Keratinocyte (primary cell): ENCODE measurements around the gene DDX41. TPM values are rescaled to one million over a fixed set of nuclear protein-coding genes. Genes with fewer than 3 reads are reported as not detected.

Experiments
- DNase-seq: peaks from one replicate; pipeline ENCODE4 v3.0.0-alpha.2; 2011; ENCODE audit warnings: low read depth, missing footprints, low spot score
- FAIRE-seq: peaks from 2 replicates; lab custom pipeline; 2011; peaks lifted over from hg19 to GRCh38; lab: Jason Lieb, UNC
- H2AFZ ChIP-seq: 2 replicates; pipeline ENCODE4 v1.6.0; 2012; ENCODE audit warnings: low read length, control low read depth, inconsistent platforms; ENCODE audit not compliant: control insufficient read depth
- H3K27ac ChIP-seq: 2 replicates; pipeline ENCODE4 v1.5.1; 2011; ENCODE audit warnings: low read length; ENCODE audit not compliant: control insufficient read depth, insufficient read depth
- H3K27me3 ChIP-seq: 3 replicates; pipeline ENCODE4 v1.6.0; 2011; ENCODE audit warnings: low read length; ENCODE audit not compliant: control insufficient read depth, insufficient read depth; ENCODE audit errors: extremely low read depth
- H3K36me3 ChIP-seq, 2 experiments: 2 replicates in 1 of 2; 3 replicates in 1 of 2; pipeline ENCODE4 v1.5.1; 2011; ENCODE audit warnings: low read length in 2 of 2, mild to moderate bottlenecking in 1 of 2; ENCODE audit not compliant: control insufficient read depth in 2 of 2, insufficient read depth in 2 of 2; ENCODE audit errors: extremely low read depth in 1 of 2
- H3K4me1 ChIP-seq: 3 replicates; pipeline ENCODE4 v1.5.1; 2011; ENCODE audit warnings: low read length; ENCODE audit not compliant: control insufficient read depth, insufficient read depth; ENCODE audit errors: extremely low read depth
- H3K4me2 ChIP-seq: 3 replicates; pipeline ENCODE4 v1.6.0; 2011; ENCODE audit warnings: low read depth, low read length; ENCODE audit not compliant: control insufficient read depth, insufficient read depth; ENCODE audit errors: extremely low read depth
- H3K4me3 ChIP-seq, 3 experiments: fragments of 200-600 bp in 1 of 3; sonication (generic) in 1 of 3; 2 replicates in 2 of 3; 3 replicates in 1 of 3; pipeline ENCODE4 v1.5.1; 2011 to 2016; ENCODE audit warnings: low read length in 3 of 3, mild to moderate bottlenecking in 3 of 3, control low read depth in 2 of 3, inconsistent platforms in 1 of 3, low read depth in 1 of 3, mixed read lengths in 1 of 3, mixed run types in 1 of 3, moderate library complexity in 1 of 3; ENCODE audit not compliant: control insufficient read depth in 2 of 3, insufficient read depth in 2 of 3; ENCODE audit errors: extremely low read depth in 1 of 3
- H3K79me2 ChIP-seq: 2 replicates; pipeline ENCODE4 v1.6.0; 2012; ENCODE audit warnings: low read length; ENCODE audit not compliant: control insufficient read depth, insufficient read depth
- H3K9ac ChIP-seq: 3 replicates; pipeline ENCODE4 v1.6.0; 2011; ENCODE audit warnings: low read length; ENCODE audit not compliant: control insufficient read depth, insufficient read depth; ENCODE audit errors: extremely low read depth
- H3K9me1 ChIP-seq: 3 replicates; pipeline ENCODE4 v1.6.0; 2011; ENCODE audit warnings: low read length; ENCODE audit not compliant: control insufficient read depth, insufficient read depth; ENCODE audit errors: extremely low read depth
- H3K9me3 ChIP-seq: 2 replicates; pipeline ENCODE4 v1.5.1; 2012; ENCODE audit warnings: low read depth, low read length; ENCODE audit not compliant: control insufficient read depth
- H4K20me1 ChIP-seq: 3 replicates; pipeline ENCODE4 v1.6.0; 2011; ENCODE audit warnings: low read length; ENCODE audit not compliant: control insufficient read depth, insufficient read depth; ENCODE audit errors: extremely low read depth
- EZH2 ChIP-seq: IDR thresholded peaks from one replicate; pipeline ENCODE4 v1.6.1; 2012; ENCODE audit warnings: inconsistent platforms, mild to moderate bottlenecking, low read length, moderate library complexity
- dilution Hi-C: fragments of 300-500 bp; cut with MboI; formaldehyde crosslinking; loops from one replicate; pipeline ENCODE4 v1.7.0; 2020; ENCODE audit warnings: low sequenced_read_pairs; ENCODE audit not compliant: extremely low pct_ligation_motif_present
- polyA plus RNA-seq, 5 experiments: library from polyadenylated mRNA; depleted of rRNA in 3 of 5; stranded (reverse) in 3 of 5; stranded (forward) in 1 of 5; unstranded in 1 of 5; fragments of >200 nt; gene quantifications; 1 replicate in 1 of 5; 2 replicates in 3 of 5; 3 replicates in 1 of 5; pipeline versions ENCODE4 v1.2.1 to v1.2.3, GENCODE V29; 2011 to 2012; ENCODE audit warnings: missing spikeins in 2 of 5, low read depth in 1 of 5, low replicate concordance in 1 of 5
- TF ChIP-seq, protein P1 (sequence below), 3 experiments: IDR thresholded peaks in 1 of 3; conservative IDR thresholded peaks in 1 of 3; optimal IDR thresholded peaks in 1 of 3; 2 replicates in 2 of 3; 3 replicates in 1 of 3; pipeline versions ENCODE3 to v1.5.1; 2011; ENCODE audit warnings: low read length in 3 of 3, mild to moderate bottlenecking in 3 of 3, moderate library complexity in 2 of 3, control low read depth in 1 of 3, inconsistent platforms in 1 of 3; ENCODE audit not compliant: insufficient read depth in 2 of 3; ENCODE audit errors: extremely low read depth in 1 of 3

DDX41 gene
- polyA plus RNA-seq, 1 donor (not counting 4 experiments of a cell fraction or from before 2014, with no cell fraction given) = 71.3 TPM

DNA sequence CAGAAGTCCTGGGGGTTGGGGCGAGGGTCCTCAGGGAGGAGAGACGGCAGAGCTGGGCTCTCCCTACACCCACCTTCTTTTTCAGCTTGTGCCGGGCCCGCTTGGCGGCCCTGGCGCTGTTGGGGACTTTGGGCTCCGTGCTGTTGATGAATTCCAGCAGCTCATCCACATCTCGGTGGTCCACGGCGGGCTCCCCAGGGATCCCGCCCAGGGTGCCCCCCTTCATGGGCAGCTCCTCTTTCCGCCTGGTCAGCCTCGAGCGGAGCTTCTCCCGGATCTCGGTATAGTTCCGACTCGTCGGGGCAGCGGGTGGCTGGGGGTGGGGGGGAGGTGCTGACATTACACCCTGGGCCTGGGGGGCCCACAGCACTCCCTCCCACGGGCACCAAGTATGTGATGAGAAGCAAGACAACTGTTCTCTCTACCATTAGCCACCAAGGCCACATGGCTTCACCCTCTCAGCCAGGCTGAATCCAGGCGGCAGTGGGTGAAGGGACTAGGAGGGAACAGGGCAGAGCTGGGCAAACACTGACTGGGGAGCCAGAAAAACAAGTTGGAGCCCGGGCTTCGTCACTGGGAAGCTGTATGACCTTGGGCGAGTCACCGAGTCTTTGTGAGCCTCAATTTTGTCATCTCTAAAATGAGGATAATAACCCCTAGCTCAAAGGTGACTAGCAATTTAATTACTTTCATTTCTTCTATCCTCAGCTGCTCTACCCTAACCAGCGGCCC lies 14.6 kb upstream of the DDX41 start:
- H3K27ac ChIP-seq = no peak overlapping the region
- dilution Hi-C loops = no loop called here

DNA sequence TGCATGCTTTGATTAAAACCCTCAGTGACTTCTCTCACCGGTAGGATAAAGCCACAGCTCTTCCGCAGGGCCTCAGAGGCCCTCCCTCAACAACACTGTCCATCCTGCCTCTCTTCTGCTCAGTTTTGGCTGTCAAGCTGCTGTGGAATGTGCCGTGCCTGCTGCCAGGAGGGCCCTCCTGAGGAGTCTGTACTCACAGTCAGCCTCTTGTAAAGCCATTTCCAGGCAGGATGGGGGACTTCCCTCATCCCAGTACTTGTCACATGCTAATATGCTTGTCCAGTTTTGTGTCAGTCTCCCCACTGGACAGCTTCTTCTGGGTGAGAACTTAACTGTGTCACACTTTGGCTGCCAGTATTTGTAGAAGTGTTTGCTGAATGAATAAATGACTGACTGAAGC lies 13.9 kb upstream of the DDX41 start:
- dilution Hi-C loops = no loop called here
- FAIRE-seq (no peak), DNase-seq (no peak)
- peaks cover 5% of the 10 kb centered on the region for H4K20me1 ChIP-seq
- H3K9me3 ChIP-seq = no peaks in the 10 kb centered on the region
- TF ChIP-seq, protein P1, sequence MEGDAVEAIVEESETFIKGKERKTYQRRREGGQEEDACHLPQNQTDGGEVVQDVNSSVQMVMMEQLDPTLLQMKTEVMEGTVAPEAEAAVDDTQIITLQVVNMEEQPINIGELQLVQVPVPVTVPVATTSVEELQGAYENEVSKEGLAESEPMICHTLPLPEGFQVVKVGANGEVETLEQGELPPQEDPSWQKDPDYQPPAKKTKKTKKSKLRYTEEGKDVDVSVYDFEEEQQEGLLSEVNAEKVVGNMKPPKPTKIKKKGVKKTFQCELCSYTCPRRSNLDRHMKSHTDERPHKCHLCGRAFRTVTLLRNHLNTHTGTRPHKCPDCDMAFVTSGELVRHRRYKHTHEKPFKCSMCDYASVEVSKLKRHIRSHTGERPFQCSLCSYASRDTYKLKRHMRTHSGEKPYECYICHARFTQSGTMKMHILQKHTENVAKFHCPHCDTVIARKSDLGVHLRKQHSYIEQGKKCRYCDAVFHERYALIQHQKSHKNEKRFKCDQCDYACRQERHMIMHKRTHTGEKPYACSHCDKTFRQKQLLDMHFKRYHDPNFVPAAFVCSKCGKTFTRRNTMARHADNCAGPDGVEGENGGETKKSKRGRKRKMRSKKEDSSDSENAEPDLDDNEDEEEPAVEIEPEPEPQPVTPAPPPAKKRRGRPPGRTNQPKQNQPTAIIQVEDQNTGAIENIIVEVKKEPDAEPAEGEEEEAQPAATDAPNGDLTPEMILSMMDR (optimal IDR thresholded peaks at IDR 0.05 in 1 of 3, IDR thresholded peaks at IDR 0.05 in 1 of 3, conservative IDR thresholded peaks at IDR 0.05 in 1 of 3; ENCODE audit: extremely low read depth in 1 of 3, insufficient read depth in 2 of 3, low read length in 3 of 3) = no peak
- no peak for TF ChIP-seq EZH2
- H3K4me1 ChIP-seq = peaks cover 19% of the 10 kb centered on the region
- H3K4me2 ChIP-seq = no peak overlapping the region
- H3K9ac ChIP-seq = no peak overlapping the region
- no peaks in the 10 kb centered on the region for H3K9me1 ChIP-seq
- no peaks in the 10 kb centered on the region for H3K27me3 ChIP-seq
- H3K36me3 ChIP-seq = peaks cover 44 to 48% of the 10 kb centered on the region in 2 experiments
- H3K79me2 ChIP-seq = peaks cover 4% of the 10 kb centered on the region
- H3K4me3 ChIP-seq = no peak overlapping the region
- H3K27ac ChIP-seq = no peak overlapping the region
- no peak overlapping the region for H2AFZ ChIP-seq

More for the DNA sequence above, 14.6 kb upstream of the DDX41 start:
- Histone ChIP-seq H3K4me1 (peaks cover 19% of the 10 kb centered on the region), H3K4me3 (no peak overlapping the region), H3K36me3 (peaks cover 40 to 43% of the 10 kb centered on the region in 2 experiments), H3K79me2 (peaks cover 6% of the 10 kb centered on the region), H4K20me1 (peaks cover 5% of the 10 kb centered on the region), H3K9me3 (no peaks in the 10 kb centered on the region), H3K9ac (no peak overlapping the region), H2AFZ (no peak overlapping the region), H3K4me2 (no peak overlapping the region), H3K27me3 (no peaks in the 10 kb centered on the region), H3K9me1 (no peaks in the 10 kb centered on the region)
- FAIRE-seq (no peak), DNase-seq (no peak)
- TF ChIP-seq EZH2 = no peak
